ENCODE data around the gene SUFU.

DNA sequence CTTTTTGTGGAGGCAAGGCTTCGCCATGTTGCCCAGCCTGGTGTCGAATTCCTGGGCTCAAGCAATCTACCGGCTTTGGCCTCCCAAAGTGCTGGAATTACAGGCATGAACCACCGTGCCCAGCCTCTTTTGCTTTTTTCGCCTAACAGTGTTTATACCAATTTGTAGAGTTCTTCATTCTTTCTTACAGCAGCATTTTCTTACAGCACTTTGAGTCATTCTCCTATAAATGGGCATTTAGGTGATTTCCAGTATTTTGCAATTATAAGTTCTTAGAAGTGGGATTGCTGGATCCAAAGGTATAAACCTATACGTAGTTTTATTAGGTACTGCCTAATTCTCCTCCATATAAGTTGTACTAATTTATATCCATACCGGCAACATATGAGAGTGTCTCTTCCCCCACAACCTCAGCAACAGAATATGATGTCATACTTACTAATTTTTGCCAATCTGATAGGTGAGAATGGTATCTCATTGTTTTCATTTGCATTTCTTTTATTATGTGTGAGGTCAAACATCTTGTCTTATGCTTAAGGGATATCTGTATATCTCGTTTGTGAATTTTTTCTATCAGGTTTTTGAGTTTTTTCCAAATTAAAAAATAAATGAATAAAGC is 39.1 kb downstream of the SUFU start:
- TF ChIP-seq SP1 (IDR thresholded peaks at IDR 0.05), result no peak
- TF ChIP-seq FOXM1 (IDR thresholded peaks at IDR 0.05; ENCODE audit: borderline replicate concordance), result no peak
- TF ChIP-seq FOXK2 (IDR thresholded peaks at IDR 0.05), result no peak
- no peak for TF ChIP-seq FOXA1 (IDR thresholded peaks at IDR 0.05)
- TF ChIP-seq ZNF384 (IDR thresholded peaks at IDR 0.05), result no peak
- no peak for TF ChIP-seq SUZ12 (IDR thresholded peaks at IDR 0.05)
- TF ChIP-seq BHLHE40 (IDR thresholded peaks at IDR 0.05; ENCODE audit: borderline replicate concordance), result no peak
- no peak for TF ChIP-seq LEF1 (IDR thresholded peaks at IDR 0.05; ENCODE audit: borderline replicate concordance)
- no peak for TF ChIP-seq TARDBP (IDR thresholded peaks at IDR 0.05)
- TF ChIP-seq PKNOX1 (IDR thresholded peaks at IDR 0.05), result no peak
- no peak for TF ChIP-seq NFRKB (IDR thresholded peaks at IDR 0.05)
- TF ChIP-seq HDGF (IDR thresholded peaks at IDR 0.05; ENCODE audit: borderline replicate concordance), result no peak
- TF ChIP-seq CTBP1 (IDR thresholded peaks at IDR 0.05; ENCODE audit: borderline replicate concordance), result no peak
